ENCODE data around the gene GALNT16. TPM values are rescaled to one million over a fixed set of nuclear protein-coding genes. Genes with fewer than 3 reads are reported as not detected.
A peak's percentile ranks its signal among the peaks of the same experiment; 100 is the strongest.
"Not testable (repeated sequence)": the region's sequence is repeated elsewhere in the genome, so short reads cannot be mapped to it uniquely, and the experiment has no call there.

Gene GALNT16
- total RNA-seq, 2 donors from 2014 or later, result 0.12 TPM; not detected in 1

- ATAC-seq (no peak), DNase-seq (ENCODE audit: low spot score in 2 of 2) (no peak)
- H3K36me3 Mint-ChIP-seq, result no peaks in the 10 kb centered on the region
- peak overlapping the region in 1 of 2 donors; percentile 19 for H3K27ac Mint-ChIP-seq
- peaks cover 0 to 5% of the 10 kb centered on the region in 2 donors for H3K9me3 Mint-ChIP-seq
Measured at GRCh38 chr14:69270795-69271708, 11.1 kb downstream of the GALNT16 start.

DNA sequence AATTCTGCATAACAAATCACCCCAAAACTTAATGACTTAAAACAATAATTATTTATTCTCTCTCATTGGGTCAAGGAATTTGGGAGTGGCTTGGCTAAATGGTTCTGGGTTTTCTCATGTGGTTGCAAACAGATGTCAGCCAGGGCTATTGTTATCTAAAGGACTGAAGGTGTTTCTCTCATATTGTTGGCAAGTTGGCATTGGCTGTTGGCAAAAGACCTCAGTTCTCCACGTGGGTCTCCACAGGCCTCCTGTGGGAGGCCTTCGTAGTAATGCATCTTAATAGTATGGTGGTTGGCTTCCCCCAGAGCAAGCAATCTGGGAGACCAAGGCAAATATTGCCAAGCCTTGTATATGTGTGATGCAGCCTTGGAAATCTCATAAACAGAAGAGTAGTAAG, 14.4 kb downstream of the GALNT16 start:
- ATAC-seq (no peak), DNase-seq (ENCODE audit: low spot score in 2 of 2) (no peak)
- Mint-ChIP-seq H3K27ac (no peak overlapping the region), H3K9me3 (peaks cover 0 to 5% of the 10 kb centered on the region in 2 donors), H3K36me3 (no peaks in the 10 kb centered on the region)

DNA sequence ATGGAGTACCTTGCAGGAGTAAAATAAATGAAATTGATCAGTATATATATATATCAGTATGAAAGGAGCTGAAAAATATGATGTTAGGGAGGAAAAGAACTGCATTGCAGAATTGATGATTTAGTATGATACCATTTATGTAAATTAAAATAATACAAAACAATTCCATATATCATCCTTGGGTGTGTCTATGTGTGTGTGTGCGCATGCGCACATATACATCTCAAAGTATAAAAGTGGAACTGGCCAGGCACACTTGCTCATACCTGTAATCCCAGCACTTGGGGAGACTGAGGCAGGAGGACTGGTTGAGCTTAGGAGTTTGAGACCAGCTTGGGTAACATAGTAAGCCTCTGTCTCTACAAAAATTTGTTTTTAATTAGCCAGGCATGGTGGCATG, 15.4 kb downstream of the GALNT16 start:
- no peaks in the 10 kb centered on the region for H3K36me3 Mint-ChIP-seq
- DNase-seq (ENCODE audit: low spot score in 2 of 2) (no peak), ATAC-seq (no peak)
- H3K27ac Mint-ChIP-seq, result no peak overlapping the region
- H3K9me3 Mint-ChIP-seq, result peaks cover 0 to 5% of the 10 kb centered on the region in 2 donors

- not testable (repeated sequence) for H3K36me3 Mint-ChIP-seq; H3K27ac Mint-ChIP-seq; ATAC-seq; DNase-seq (ENCODE audit: low spot score in 2 of 2); H3K9me3 Mint-ChIP-seq
Measured at GRCh38 chr14:69277356-69277755, 17.4 kb downstream of the GALNT16 start.

- ATAC-seq (no peak), DNase-seq (ENCODE audit: low spot score in 2 of 2) (no peak)
- Mint-ChIP-seq H3K9me3 (peaks cover 0 to 2% of the 10 kb centered on the region in 2 donors), H3K27ac (no peak overlapping the region), H3K36me3 (no peaks in the 10 kb centered on the region)
Measured at GRCh38 chr14:69280746-69281291, 20.9 kb downstream of the GALNT16 start.

DNA sequence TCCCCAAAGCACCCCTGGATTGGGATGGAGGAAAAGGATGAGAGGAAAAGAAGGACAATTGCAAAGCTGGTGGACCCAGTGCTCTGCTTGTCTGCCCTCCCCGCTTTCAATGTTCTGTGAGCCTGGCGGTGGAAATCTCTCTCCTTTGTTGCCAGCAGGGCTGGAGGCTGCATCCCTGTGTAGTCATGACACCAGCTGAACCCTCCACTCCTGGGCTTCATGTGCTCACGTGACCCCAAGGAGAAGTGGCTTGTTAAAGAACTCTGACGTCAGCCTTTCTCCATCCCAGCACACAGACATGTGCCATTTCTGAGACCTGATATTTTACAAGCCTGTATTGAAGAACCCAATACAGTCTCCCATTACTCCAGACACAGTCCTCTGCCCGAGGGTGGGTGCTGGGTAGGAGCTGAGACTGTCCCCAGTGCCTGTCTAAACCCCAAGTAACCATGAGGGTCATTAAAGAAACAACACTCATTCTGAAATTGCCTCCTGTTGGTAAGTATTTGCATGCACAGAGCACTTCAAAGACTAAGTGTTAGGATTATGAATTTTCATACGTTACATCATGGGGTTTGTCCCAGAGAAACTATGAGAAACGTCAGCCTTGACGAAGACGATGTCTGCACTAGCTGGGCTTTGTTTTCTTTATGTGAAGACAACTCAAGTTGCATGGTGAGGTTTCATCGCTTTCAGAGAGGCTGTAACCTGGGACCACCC, 21.7 kb downstream of the GALNT16 start:
- DNase-seq (ENCODE audit: low spot score in 2 of 2) (no peak), ATAC-seq (no peak)
- no peaks in the 10 kb centered on the region for H3K9me3 Mint-ChIP-seq
- H3K36me3 Mint-ChIP-seq, result no peaks in the 10 kb centered on the region
- H3K27ac Mint-ChIP-seq, result no peak overlapping the region

GRCh38 chr14:69282448-69282847, 22.5 kb downstream of the GALNT16 start:
- DNase-seq (ENCODE audit: low spot score in 2 of 2) (no peak), ATAC-seq (no peak)
- Mint-ChIP-seq H3K27ac (no peak overlapping the region), H3K9me3 (no peaks in the 10 kb centered on the region), H3K36me3 (no peaks in the 10 kb centered on the region)

- ATAC-seq (no peak), DNase-seq (ENCODE audit: low spot score in 2 of 2) (peak in 1 of 2 donors; percentile 39)
- Mint-ChIP-seq H3K27ac (no peak overlapping the region), H3K9me3 (no peaks in the 10 kb centered on the region), H3K36me3 (no peaks in the 10 kb centered on the region)
Measured at GRCh38 chr14:69284170-69284569, 24.2 kb downstream of the GALNT16 start.

DNA sequence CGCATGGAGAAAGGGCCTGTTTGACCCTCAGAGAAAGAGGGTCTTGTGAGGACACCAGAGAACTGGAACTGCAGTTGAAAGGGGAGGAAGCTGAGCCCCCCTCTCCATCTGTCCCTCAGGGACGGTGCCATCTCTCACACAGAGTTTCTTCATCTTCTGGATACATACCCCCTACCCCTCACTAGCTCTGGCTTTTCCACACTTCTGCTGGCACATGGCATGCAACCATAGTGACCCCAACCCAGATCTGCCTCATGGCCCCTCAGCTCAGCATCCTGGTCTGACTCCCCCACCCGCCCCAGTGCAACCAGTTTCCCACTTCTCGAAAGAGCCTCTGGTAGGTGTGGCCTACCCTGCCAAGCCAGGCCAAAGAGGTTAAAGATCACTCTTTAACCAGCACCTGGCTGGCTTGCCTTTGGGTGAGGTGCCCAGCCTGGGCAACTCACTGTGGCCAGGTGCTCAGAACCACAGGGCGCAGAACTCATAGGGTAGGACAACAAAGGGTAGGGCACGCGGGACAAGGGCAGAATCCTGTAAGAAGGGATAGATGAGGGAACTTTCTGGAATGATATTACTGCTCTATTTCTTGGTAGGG, 25.8 kb downstream of the GALNT16 start:
- peak in 1 of 2 donors; percentile 25 for DNase-seq (ENCODE audit: low spot score in 2 of 2)
- Mint-ChIP-seq H3K36me3 (no peaks in the 10 kb centered on the region), H3K27ac (peak overlapping the region in 1 of 2 donors; percentile 69), H3K9me3 (no peaks in the 10 kb centered on the region)
- ATAC-seq, result no peak

- no peak for ATAC-seq
- H3K36me3 Mint-ChIP-seq, result no peaks in the 10 kb centered on the region
Measured at GRCh38 chr14:69287098-69288010, 27.4 kb downstream of the GALNT16 start.

GRCh38 chr14:69288011-69288771, 28.2 kb downstream of the GALNT16 start:
- Mint-ChIP-seq H3K36me3 (no peaks in the 10 kb centered on the region), H3K27ac (no peak overlapping the region), H3K9me3 (no peaks in the 10 kb centered on the region)
- peak in 1 of 2 donors; percentile 9 for DNase-seq (ENCODE audit: low spot score in 2 of 2)
- no peak for ATAC-seq

More at GRCh38 chr14:69287098-69288010, 27.4 kb downstream of the GALNT16 start:
- Mint-ChIP-seq H3K9me3 (no peaks in the 10 kb centered on the region), H3K27ac (no peak overlapping the region)
- peak in 1 of 2 donors; percentile 4 for DNase-seq (ENCODE audit: low spot score in 2 of 2)

DNA sequence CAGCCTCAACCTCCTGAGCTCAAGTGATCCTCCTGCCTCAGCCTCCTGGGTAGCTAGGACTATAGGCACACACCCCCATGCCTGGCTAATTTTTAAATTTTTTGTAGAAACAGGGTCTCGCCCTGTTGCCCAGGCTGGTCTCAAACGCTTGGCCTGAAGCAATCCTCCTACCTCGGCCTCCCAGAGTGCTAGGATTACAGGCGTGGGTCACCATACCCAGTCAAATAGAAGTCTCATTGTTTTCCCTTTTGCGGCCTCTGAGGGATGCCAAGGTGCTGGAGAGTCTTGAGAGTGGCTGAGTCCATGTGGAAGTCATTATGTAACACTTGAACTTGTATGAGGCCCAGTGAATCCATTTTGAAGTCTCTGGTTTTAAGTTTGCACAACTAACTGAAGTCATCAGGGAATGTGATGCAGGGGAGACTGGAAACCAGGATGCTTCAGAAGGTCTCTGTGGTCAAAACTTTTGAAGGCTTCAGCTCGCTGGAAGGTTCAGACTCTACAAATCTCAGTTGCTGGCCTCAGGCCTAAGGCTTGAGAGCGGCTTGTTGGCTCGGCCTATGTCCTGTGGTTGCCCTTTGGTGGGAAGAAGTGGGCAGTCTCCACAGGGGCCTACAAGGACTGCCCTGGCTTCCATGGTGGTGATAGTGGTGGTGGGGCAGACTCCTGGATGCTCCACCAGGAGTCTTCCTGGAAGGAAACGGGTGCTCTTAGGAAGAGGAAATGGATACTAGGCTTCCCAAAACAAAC, 29.2 kb downstream of the GALNT16 start:
- Mint-ChIP-seq H3K27ac (no peak overlapping the region), H3K36me3 (no peaks in the 10 kb centered on the region), H3K9me3 (no peaks in the 10 kb centered on the region)
- peak in 1 of 2 donors; percentile 7 for DNase-seq (ENCODE audit: low spot score in 2 of 2)
- no peak for ATAC-seq

DNA sequence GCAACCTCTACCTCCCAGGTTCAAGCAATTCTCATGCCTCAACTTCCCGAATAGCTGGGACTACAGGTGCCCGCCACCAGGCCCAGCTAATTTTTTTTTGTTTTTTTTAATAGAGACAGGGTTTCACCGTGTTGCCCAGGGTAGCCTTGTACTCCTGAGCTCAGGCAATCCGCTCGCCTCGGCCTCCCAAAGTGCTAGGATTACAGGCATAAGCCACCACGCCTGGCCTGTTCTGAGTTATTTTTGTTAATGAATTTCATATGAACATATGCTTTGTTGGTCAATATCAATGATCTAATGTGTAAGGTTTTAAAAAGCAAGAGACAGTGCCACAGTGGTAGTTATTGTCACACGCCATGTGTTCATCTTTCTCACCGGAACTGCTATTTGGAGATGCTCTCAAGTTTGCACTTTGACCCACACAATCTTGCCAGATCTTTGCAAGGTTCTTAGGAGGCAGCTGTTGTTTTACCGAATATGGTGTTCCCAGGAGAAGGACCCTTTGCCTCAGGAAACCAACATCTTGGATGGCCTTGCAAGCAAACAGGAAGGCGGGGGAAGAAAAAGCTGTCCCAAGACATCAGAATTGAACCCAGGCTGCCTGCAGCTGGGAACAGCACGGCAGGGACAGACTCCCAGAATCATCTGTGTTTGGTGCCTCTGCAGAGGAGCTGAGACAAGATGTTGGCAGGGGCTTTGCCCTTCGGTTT, 30.0 kb downstream of the GALNT16 start:
- Mint-ChIP-seq H3K36me3 (no peaks in the 10 kb centered on the region), H3K9me3 (no peaks in the 10 kb centered on the region), H3K27ac (no peak overlapping the region)
- ATAC-seq (no peak), DNase-seq (ENCODE audit: low spot score in 2 of 2) (peak in 1 of 2 donors; percentile 23)

DNA sequence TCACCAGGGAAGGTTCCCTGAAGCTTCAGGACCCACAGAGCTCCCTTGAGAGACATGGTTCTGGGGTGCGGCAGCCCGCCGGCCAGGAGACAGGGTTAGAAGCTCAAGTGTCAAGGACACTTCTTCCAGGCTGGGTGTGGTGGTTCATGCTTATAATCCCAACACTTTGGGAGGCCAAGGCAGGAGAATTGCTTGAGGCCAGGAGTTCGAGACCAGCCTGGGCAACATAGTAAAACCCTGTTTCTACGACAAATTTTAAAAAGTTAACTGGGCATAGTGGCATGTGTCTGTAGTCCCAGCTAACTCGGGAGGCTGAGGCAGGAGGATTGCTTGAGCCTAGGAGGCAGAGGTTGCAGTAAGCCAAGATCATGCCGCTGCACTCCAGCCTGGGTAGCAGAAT, 30.9 kb downstream of the GALNT16 start:
- not testable (repeated sequence) for ATAC-seq, H3K27ac Mint-ChIP-seq, H3K36me3 Mint-ChIP-seq, H3K9me3 Mint-ChIP-seq
- DNase-seq (ENCODE audit: low spot score in 2 of 2), result peak in 1 of 2 donors; percentile 20
